ELR (cell line): ENCODE data around the gene ATXN2.
"Not testable (repeated sequence)": the region's sequence is repeated elsewhere in the genome, so short reads cannot be mapped to it uniquely, and the experiment has no call there.

Experiments used
- DNase-seq: peaks from one replicate; pipeline ENCODE4 v3.0.0-alpha.2; 2015; ENCODE audit warnings: low read depth

The ATXN2 gene

GRCh38 chr12:111598637-111599452, at the start of gene ATXN2:
Gene ATXN2 (minus strand): TSS chr12:111599315. CDS start chr12:111599034, 281 bp downstream.
- peak; percentile 80 for DNase-seq

GRCh38 chr12:111645433-111645832, 46.3 kb upstream of the ATXN2 start:
- peak; percentile 76 for DNase-seq

- no peak for DNase-seq
Observed at GRCh38 chr12:111643427-111643826, 44.3 kb upstream of the ATXN2 start.

GRCh38 chr12:111642681-111643426, 43.7 kb upstream of the ATXN2 start:
- no peak for DNase-seq

GRCh38 chr12:111640506-111640905, 41.4 kb upstream of the ATXN2 start:
- no peak for DNase-seq

- DNase-seq: no peak
Observed at GRCh38 chr12:111638556-111638955, 39.4 kb upstream of the ATXN2 start.

- no peak for DNase-seq
Observed at GRCh38 chr12:111636209-111636945, 37.3 kb upstream of the ATXN2 start.

- DNase-seq: peak; percentile 17
Observed at GRCh38 chr12:111635524-111635923, 36.4 kb upstream of the ATXN2 start.

- no peak for DNase-seq
Observed at GRCh38 chr12:111628505-111629260, 29.6 kb upstream of the ATXN2 start.

GRCh38 chr12:111626230-111626629, 27.1 kb upstream of the ATXN2 start:
- DNase-seq: no peak

GRCh38 chr12:111624540-111624939, 25.4 kb upstream of the ATXN2 start:
- no peak for DNase-seq

- DNase-seq: not testable (repeated sequence)
Observed at GRCh38 chr12:111617841-111618240, 18.7 kb upstream of the ATXN2 start.

- no peak for DNase-seq
Observed at GRCh38 chr12:111616177-111616623, 17.1 kb upstream of the ATXN2 start.

- DNase-seq: no peak
Observed at GRCh38 chr12:111607239-111607638, 8.1 kb upstream of the ATXN2 start.

GRCh38 chr12:111606767-111607230, 7.7 kb upstream of the ATXN2 start:
- no peak for DNase-seq

GRCh38 chr12:111605911-111606766, 7.0 kb upstream of the ATXN2 start:
- DNase-seq: no peak

- DNase-seq: not testable (repeated sequence)
Observed at GRCh38 chr12:111602857-111603256, 3.7 kb upstream of the ATXN2 start.

- no peak for DNase-seq
Observed at GRCh38 chr12:111602348-111602747, 3.2 kb upstream of the ATXN2 start.

- DNase-seq: not testable (repeated sequence)
Observed at GRCh38 chr12:111600986-111601385, 1.9 kb upstream of the ATXN2 start.

- no peak for DNase-seq
Observed at GRCh38 chr12:111600205-111600642, 1.1 kb upstream of the ATXN2 start.
